Neural cell (in vitro differentiated cells): ENCODE data around the gene CSDE1.

ENCODE experiments used
- CTCF ChIP-seq: fragments of 450-650 bp; IDR thresholded peaks from 2 replicates; pipeline ENCODE4 v1.5.1; 2014; ENCODE audit warnings: antibody characterized with exemption, mild to moderate bottlenecking, moderate library complexity; ENCODE audit not compliant: poor library complexity, severe bottlenecking
- EP300 ChIP-seq: fragments of 450-650 bp; conservative IDR thresholded peaks from 2 replicates; pipeline ENCODE4 v1.6.1; 2014; ENCODE audit warnings: antibody characterized with exemption, mild to moderate bottlenecking, moderate library complexity; ENCODE audit not compliant: poor library complexity, severe bottlenecking
- EZH2 ChIP-seq: fragments of 200-600, 300-800 bp; shearing (Covaris generic), sonication (generic); IDR thresholded peaks from 2 replicates; pipeline ENCODE4 v1.6.1; 2014; ENCODE audit warnings: antibody characterized with exemption, low read length, borderline replicate concordance, mild to moderate bottlenecking; ENCODE audit not compliant: insufficient read depth, poor library complexity, severe bottlenecking
- MXI1 ChIP-seq: fragments of 450-650 bp; conservative IDR thresholded peaks from 2 replicates; pipeline ENCODE4 v1.6.1; 2014; ENCODE audit warnings: antibody characterized with exemption, mild to moderate bottlenecking; ENCODE audit not compliant: poor library complexity, severe bottlenecking
- POLR2AphosphoS5 ChIP-seq: IDR thresholded peaks from 2 replicates; pipeline ENCODE4 v1.6.1; 2012
- RAD21 ChIP-seq: fragments of 450-650 bp; conservative IDR thresholded peaks from 2 replicates; pipeline ENCODE4 v1.6.1; 2014; ENCODE audit warnings: antibody characterized with exemption, mild to moderate bottlenecking, moderate library complexity
- SMC3 ChIP-seq: fragments of 450-650 bp; conservative IDR thresholded peaks from 2 replicates; pipeline ENCODE4 v1.6.1; 2014; ENCODE audit warnings: antibody characterized with exemption, mild to moderate bottlenecking, moderate library complexity; ENCODE audit not compliant: poor library complexity
- TAF1 ChIP-seq: IDR thresholded peaks from 2 replicates; pipeline ENCODE4 v1.6.1; 2012; ENCODE audit warnings: low read depth

- TF ChIP-seq CTCF (peak; percentile 1), POLR2AphosphoS5 (no peak), RAD21 (no peak), MXI1 (no peak), EP300 (no peak), SMC3 (no peak), TAF1 (no peak), EZH2 (no peak)
Measured at GRCh38 chr1:114758256-114758832, 560 bp upstream of the CSDE1 start.
